Fibroblast of lung (primary cell): ENCODE data around the gene FGF22. TPM values are rescaled to one million over a fixed set of nuclear protein-coding genes. Genes with fewer than 3 reads are reported as not detected.

Experiments used
- DNase-seq, 2 donors: peaks; one replicate each; pipeline versions ENCODE4 v3.0.0 to v3.0.0-alpha.2; 2010; ENCODE audit warnings: low read depth in 2 of 2
- H2AFZ ChIP-seq: 2 replicates; pipeline ENCODE4 v1.5.1; 2012; ENCODE audit warnings: low read length, control low read depth, inconsistent platforms
- H3K27ac ChIP-seq: 2 replicates; pipeline ENCODE4 v1.5.1; 2011; ENCODE audit warnings: low read length, control low read depth; ENCODE audit not compliant: insufficient read depth
- H3K27me3 ChIP-seq: 2 replicates; pipeline ENCODE4 v1.5.1; 2011; ENCODE audit warnings: mild to moderate bottlenecking, low read length; ENCODE audit not compliant: control insufficient read depth, insufficient read depth
- H3K36me3 ChIP-seq: 2 replicates; pipeline ENCODE4 v1.5.1; 2011; ENCODE audit warnings: low read length; ENCODE audit not compliant: control insufficient read depth, insufficient read depth
- H3K4me1 ChIP-seq: 2 replicates; pipeline ENCODE4 v1.5.1; 2011; ENCODE audit warnings: low read length; ENCODE audit not compliant: control insufficient read depth, insufficient read depth; ENCODE audit errors: extremely low read depth
- H3K4me2 ChIP-seq: 2 replicates; pipeline ENCODE4 v1.5.1; 2011; ENCODE audit warnings: low read length, control low read depth; ENCODE audit not compliant: insufficient read depth; ENCODE audit errors: extremely low read depth
- H3K4me3 ChIP-seq, 4 experiments: fragments of 200-600 bp in 1 of 4; sonication (generic) in 1 of 4; replicated peaks in 1 of 4; 2 replicates each; pipeline ENCODE4 v1.5.1; 2011 to 2016; ENCODE audit warnings: low read length in 4 of 4, low read depth in 3 of 4, mild to moderate bottlenecking in 3 of 4, control low read depth in 2 of 4, inconsistent platforms in 1 of 4, mixed read lengths in 1 of 4; ENCODE audit not compliant: insufficient read depth in 1 of 4; ENCODE audit errors: control extremely low read depth in 1 of 4
- H3K79me2 ChIP-seq: 2 replicates; pipeline ENCODE4 v1.5.1; 2012; ENCODE audit warnings: mild to moderate bottlenecking, low read length, inconsistent platforms; ENCODE audit not compliant: control insufficient read depth, insufficient read depth
- H3K9ac ChIP-seq: 2 replicates; pipeline ENCODE4 v1.5.1; 2011; ENCODE audit warnings: mild to moderate bottlenecking, low read length, control low read depth; ENCODE audit not compliant: insufficient read depth
- H3K9me3 ChIP-seq: 2 replicates; pipeline ENCODE4 v1.5.1; 2012; ENCODE audit warnings: low read depth, low read length; ENCODE audit not compliant: control insufficient read depth, insufficient read depth
- H4K20me1 ChIP-seq: 2 replicates; pipeline ENCODE4 v1.5.1; 2011; ENCODE audit warnings: low read length; ENCODE audit not compliant: control insufficient read depth, insufficient read depth; ENCODE audit errors: extremely low read depth
- CTCF ChIP-seq, 2 donors: IDR thresholded peaks in 1 of 2; conservative IDR thresholded peaks in 1 of 2; 1 replicate in 1 of 2; 2 replicates in 1 of 2; pipeline ENCODE4 v1.5.1; 2011 to 2012; ENCODE audit warnings: low read length in 2 of 2, control low read depth in 1 of 2, inconsistent platforms in 1 of 2, low read depth in 1 of 2, mild to moderate bottlenecking in 1 of 2
- EZH2 ChIP-seq: IDR thresholded peaks from 2 replicates; pipeline ENCODE4 v1.5.1; 2012; ENCODE audit warnings: low read length, control low read depth, mild to moderate bottlenecking; ENCODE audit errors: missing control alignments
- polyA plus RNA-seq, 2 donors: library from polyadenylated mRNA; depleted of rRNA in 1 of 2; stranded (reverse) in 1 of 2; unstranded in 1 of 2; fragments of >200 nt; gene quantifications; 2 replicates each; pipeline ENCODE4 v1.2.1, GENCODE V29; 2011 to 2012; ENCODE audit warnings: missing spikeins in 1 of 2
- total RNA-seq: library from RNA; depleted of rRNA; stranded (reverse); fragments of >200 nt; gene quantifications from 2 replicates; pipeline ENCODE4 v1.2.1, GENCODE V29; 2014

The FGF22 gene
- total and polyA plus RNA-seq, 2 donors (not counting 1 experiment from before 2014, with no cell fraction given) = under 0.01 TPM; not detected in 1

- TF ChIP-seq EZH2 (no peak), CTCF (conservative IDR thresholded peaks at IDR 0.05 in 1 of 2, IDR thresholded peaks at IDR 0.05 in 1 of 2; ENCODE audit: low read depth in 1 of 2, low read length in 2 of 2) (no peak)
These were observed 49.3 kb downstream of the FGF22 start for GRCh38 chr19:688992-689391.

DNA sequence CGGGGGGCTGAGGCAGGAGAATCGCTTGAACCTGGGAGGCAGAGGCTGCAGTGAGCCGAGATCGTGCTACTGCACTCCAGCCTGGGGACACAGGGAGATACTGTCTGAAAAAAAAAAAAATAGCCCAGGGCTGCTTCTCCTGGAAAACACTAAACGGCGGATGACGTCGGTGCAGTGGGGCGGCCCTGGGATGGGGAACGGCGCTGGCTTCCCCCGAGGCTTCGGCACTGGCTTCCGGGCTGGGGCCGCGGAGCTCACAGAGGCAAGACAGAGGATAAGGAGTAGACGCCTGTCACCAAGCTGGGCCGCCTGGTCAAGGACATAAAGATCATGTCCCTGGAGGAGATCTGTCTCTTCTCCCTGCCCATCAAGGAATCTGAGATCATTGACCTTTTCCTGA lies 50.5 kb downstream of the FGF22 start:
- no peaks in the 10 kb centered on the region for H3K36me3 ChIP-seq
- no peak for DNase-seq
- H3K4me1 ChIP-seq = no peaks in the 10 kb centered on the region
- H3K9me3 ChIP-seq = no peaks in the 10 kb centered on the region
- H3K4me2 ChIP-seq = no peak overlapping the region
- no peak for TF ChIP-seq EZH2
- TF ChIP-seq CTCF (conservative IDR thresholded peaks at IDR 0.05 in 1 of 2, IDR thresholded peaks at IDR 0.05 in 1 of 2; ENCODE audit: low read depth in 1 of 2, low read length in 2 of 2) = no peak
- no peaks in the 10 kb centered on the region for H3K79me2 ChIP-seq
- H3K9ac ChIP-seq = no peak overlapping the region
- no peak overlapping the region for H3K27ac ChIP-seq
- H2AFZ ChIP-seq = no peak overlapping the region
- H3K4me3 ChIP-seq = no peak overlapping the region
- no peaks in the 10 kb centered on the region for H4K20me1 ChIP-seq
- H3K27me3 ChIP-seq = no peaks in the 10 kb centered on the region

More at GRCh38 chr19:688992-689391, 49.3 kb downstream of the FGF22 start:
- Histone ChIP-seq H3K79me2 (no peaks in the 10 kb centered on the region), H4K20me1 (no peaks in the 10 kb centered on the region), H3K9ac (no peak overlapping the region), H3K4me1 (no peaks in the 10 kb centered on the region), H3K4me2 (no peak overlapping the region), H3K4me3 (no peak overlapping the region), H3K36me3 (no peaks in the 10 kb centered on the region), H3K9me3 (no peaks in the 10 kb centered on the region), H3K27me3 (no peaks in the 10 kb centered on the region), H2AFZ (no peak overlapping the region), H3K27ac (no peak overlapping the region)
- DNase-seq = no peak

Other genes starting within 250 kb of the FGF22 start
- under 0.01 and 0.17 TPM in 2 replicates for gene C2CD4C, start 230.7 kb upstream of the FGF22 start, total RNA-seq
- gene C2CD4C, start 230.7 kb upstream of the FGF22 start, polyA plus RNA-seq = 0.05 TPM in 1 of 2 replicates, not detected in the other
- 2.5 and 3.3 TPM in 2 replicates for gene SHC2, start 178.8 kb upstream of the FGF22 start, total RNA-seq
- 0.02 and 0.28 TPM in 2 replicates for gene SHC2, start 178.8 kb upstream of the FGF22 start, polyA plus RNA-seq
- 0.17 and 0.26 TPM in 2 replicates for gene MADCAM1, start 143.4 kb upstream of the FGF22 start, total RNA-seq
- gene MADCAM1, start 143.4 kb upstream of the FGF22 start, polyA plus RNA-seq = not detected in 2 replicates
- 30.1 and 36.0 TPM in 2 replicates for gene TPGS1, start 132.4 kb upstream of the FGF22 start, total RNA-seq
- gene TPGS1, start 132.4 kb upstream of the FGF22 start, polyA plus RNA-seq = 1.7 and 2.0 TPM in 2 replicates
- 65.0 and 72.5 TPM in 2 replicates for gene CDC34, start 108.1 kb upstream of the FGF22 start, total RNA-seq
- 23.3 and 27.0 TPM in 2 replicates for gene CDC34, start 108.1 kb upstream of the FGF22 start, polyA plus RNA-seq
- 0.17 TPM in 1 of 2 replicates, not detected in the other for gene GZMM, start 95.8 kb upstream of the FGF22 start, total RNA-seq
- 0.35 TPM in 1 of 2 replicates, not detected in the other for gene GZMM, start 95.8 kb upstream of the FGF22 start, polyA plus RNA-seq
- 199 and 246 TPM in 2 replicates for gene BSG, start 67.3 kb upstream of the FGF22 start, total RNA-seq
- gene BSG, start 67.3 kb upstream of the FGF22 start, polyA plus RNA-seq = 258 and 325 TPM in 2 replicates
- gene HCN2, start 50.0 kb upstream of the FGF22 start, total RNA-seq = 0.26 and 0.50 TPM in 2 replicates
- 0.49 and 0.54 TPM in 2 replicates for gene HCN2, start 50.0 kb upstream of the FGF22 start, polyA plus RNA-seq
- gene POLRMT, start 6.3 kb upstream of the FGF22 start, total RNA-seq = 17.2 and 21.5 TPM in 2 replicates
- 7.3 and 13.5 TPM in 2 replicates for gene POLRMT, start 6.3 kb upstream of the FGF22 start, polyA plus RNA-seq
- 12.1 and 18.0 TPM in 2 replicates for gene RNF126, start 23.3 kb downstream of the FGF22 start, total RNA-seq
- 7.8 and 10.7 TPM in 2 replicates for gene RNF126, start 23.3 kb downstream of the FGF22 start, polyA plus RNA-seq
- gene FSTL3, start 36.5 kb downstream of the FGF22 start, total RNA-seq = 26.8 and 36.5 TPM in 2 replicates
- 10.2 and 18.6 TPM in 2 replicates for gene FSTL3, start 36.5 kb downstream of the FGF22 start, polyA plus RNA-seq
- gene PRSS57, start 55.6 kb downstream of the FGF22 start, total RNA-seq = not detected in 2 replicates
- gene PRSS57, start 55.6 kb downstream of the FGF22 start, polyA plus RNA-seq = not detected in 2 replicates
- gene PALM, start 69.1 kb downstream of the FGF22 start, total RNA-seq = 8.3 and 22.1 TPM in 2 replicates
- 1.0 and 3.2 TPM in 2 replicates for gene PALM, start 69.1 kb downstream of the FGF22 start, polyA plus RNA-seq
- under 0.01 TPM in 1 of 2 replicates, not detected in the other for gene MISP, start 111.2 kb downstream of the FGF22 start, total RNA-seq
- gene MISP, start 111.2 kb downstream of the FGF22 start, polyA plus RNA-seq = not detected in 2 replicates
- gene PTBP1, start 157.6 kb downstream of the FGF22 start, total RNA-seq = 67.5 and 83.1 TPM in 2 replicates
- 74.6 and 142 TPM in 2 replicates for gene PTBP1, start 157.6 kb downstream of the FGF22 start, polyA plus RNA-seq
- gene PLPPR3, start 182.1 kb downstream of the FGF22 start, total RNA-seq = 1.5 and 2.5 TPM in 2 replicates
- gene PLPPR3, start 182.1 kb downstream of the FGF22 start, polyA plus RNA-seq = 0.19 and 0.30 TPM in 2 replicates
- gene AZU1, start 188.0 kb downstream of the FGF22 start, total RNA-seq = 0.17 TPM in 1 of 2 replicates, not detected in the other
- not detected in 2 replicates for gene AZU1, start 188.0 kb downstream of the FGF22 start, polyA plus RNA-seq
- not detected in 2 replicates for gene PRTN3, start 201.1 kb downstream of the FGF22 start, total RNA-seq
- not detected in 2 replicates for gene PRTN3, start 201.1 kb downstream of the FGF22 start, polyA plus RNA-seq
- gene ELANE, start 212.4 kb downstream of the FGF22 start, total RNA-seq = 0.51 and 0.66 TPM in 2 replicates
- 0.07 and 0.48 TPM in 2 replicates for gene ELANE, start 212.4 kb downstream of the FGF22 start, polyA plus RNA-seq
- 18.8 and 206 TPM in 2 replicates for gene CFD, start 219.8 kb downstream of the FGF22 start, total RNA-seq
- 1.00 and 3.3 TPM in 2 replicates for gene CFD, start 219.8 kb downstream of the FGF22 start, polyA plus RNA-seq